GM21526 (cell line): ENCODE results near the gene TRPM1.
A peak's percentile ranks its signal among the peaks of the same experiment; 100 is the strongest.

Experiments
- ATAC-seq: cut with Tn5 transposase; IDR thresholded peaks from one replicate; pipeline ENCODE4 v1.9.1; 2021; ENCODE audit warnings: moderate library complexity; ENCODE audit not compliant: unreplicated experiment, low FRiP score

TRPM1 gene

GRCh38 chr15:31025996-31026395 is 75.5 kb downstream of the TRPM1 start:
- ATAC-seq: no peak

GRCh38 chr15:31024979-31025378 is 76.5 kb downstream of the TRPM1 start:
- ATAC-seq: no peak

GRCh38 chr15:31024330-31024729 is 77.2 kb downstream of the TRPM1 start:
- no peak for ATAC-seq

- no peak for ATAC-seq
These were observed 77.7 kb downstream of the TRPM1 start for GRCh38 chr15:31023841-31024240.

- ATAC-seq: no peak
These were observed 80.4 kb downstream of the TRPM1 start for GRCh38 chr15:31021067-31021665.

- no peak for ATAC-seq
These were observed 81.0 kb downstream of the TRPM1 start for GRCh38 chr15:31020542-31020941.

- no peak for ATAC-seq
These were observed 81.5 kb downstream of the TRPM1 start for GRCh38 chr15:31019986-31020385.

GRCh38 chr15:31017311-31017710 is 84.2 kb downstream of the TRPM1 start:
- ATAC-seq: no peak

- no peak for ATAC-seq
These were observed 85.0 kb downstream of the TRPM1 start for GRCh38 chr15:31016446-31016915.

- ATAC-seq: no peak
These were observed 87.0 kb downstream of the TRPM1 start for GRCh38 chr15:31014608-31014925.

- peak; percentile 83 for ATAC-seq
These were observed 87.5 kb downstream of the TRPM1 start for GRCh38 chr15:31013863-31014607.

GRCh38 chr15:31012455-31012854 is 89.1 kb downstream of the TRPM1 start:
- no peak for ATAC-seq

- ATAC-seq: no peak
These were observed 91.5 kb downstream of the TRPM1 start for GRCh38 chr15:31010036-31010435.

- no peak for ATAC-seq
These were observed 95.9 kb downstream of the TRPM1 start for GRCh38 chr15:31005660-31006059.

- peak; percentile 64 for ATAC-seq
These were observed 97.2 kb downstream of the TRPM1 start for GRCh38 chr15:31004220-31004733.

- no peak for ATAC-seq
These were observed 99.8 kb downstream of the TRPM1 start for GRCh38 chr15:31001702-31002101.

- ATAC-seq: no peak
These were observed 101.8 kb downstream of the TRPM1 start for GRCh38 chr15:30999729-31000128.

GRCh38 chr15:30997270-30997669 is 104.3 kb downstream of the TRPM1 start:
- ATAC-seq: no peak

GRCh38 chr15:30992249-30992864 is 109.2 kb downstream of the TRPM1 start:
- no peak for ATAC-seq

- peak; percentile 85 for ATAC-seq
These were observed 110.0 kb downstream of the TRPM1 start, which contains the start of gene MTMR10 for GRCh38 chr15:30991255-30992235. Gene MTMR10, minus strand, starts transcription at chr15:30991628. Its CDS starts 122 bp downstream, at chr15:30991506.
